ENCODE measurements around the gene FOXK1. TPM values are rescaled to one million over a fixed set of nuclear protein-coding genes. Genes with fewer than 3 reads are reported as not detected.

FOXK1 gene
- total RNA-seq, 1 experiment from 2014 or later: 11.6 TPM

GRCh38 chr7:4699841-4700240, 17.7 kb downstream of the FOXK1 start:
- no peak for DNase-seq (ENCODE audit: low read depth)

DNA sequence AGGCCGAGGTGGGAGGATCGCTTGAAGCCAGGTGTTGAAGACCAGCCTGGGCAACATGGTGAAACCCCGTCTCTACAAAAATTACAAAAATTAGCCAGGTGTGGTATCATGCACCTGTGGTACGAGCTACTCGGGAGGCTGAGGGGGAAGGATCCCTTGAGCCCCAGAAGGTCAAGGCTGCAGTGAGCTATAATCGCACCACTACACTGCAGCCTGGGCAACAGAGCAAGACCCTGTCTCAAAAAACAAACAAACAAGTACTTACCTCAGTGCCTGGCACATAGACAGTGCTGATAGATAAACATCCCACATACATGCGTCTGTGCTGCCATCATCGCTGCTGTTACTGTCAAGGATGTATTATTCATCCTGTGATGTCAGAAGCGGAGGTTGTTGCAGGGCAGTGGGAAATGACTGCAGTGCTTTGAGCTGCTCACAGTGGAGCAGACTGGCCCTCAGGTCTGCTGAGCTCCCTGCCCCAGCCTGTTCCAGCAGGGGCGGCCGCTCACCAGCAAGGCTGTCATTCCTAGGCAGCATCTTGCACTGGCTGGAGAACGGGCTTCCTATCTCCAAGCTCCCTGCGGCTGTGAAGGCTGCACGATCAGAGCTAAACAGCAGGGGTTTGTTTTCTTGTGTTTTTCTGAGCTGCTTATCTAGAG, 18.6 kb downstream of the FOXK1 start:
- peak; percentile 29 for DNase-seq (ENCODE audit: low read depth)

- no peak for DNase-seq (ENCODE audit: low read depth)
Measured at GRCh38 chr7:4702961-4703512, 20.9 kb downstream of the FOXK1 start.

DNA sequence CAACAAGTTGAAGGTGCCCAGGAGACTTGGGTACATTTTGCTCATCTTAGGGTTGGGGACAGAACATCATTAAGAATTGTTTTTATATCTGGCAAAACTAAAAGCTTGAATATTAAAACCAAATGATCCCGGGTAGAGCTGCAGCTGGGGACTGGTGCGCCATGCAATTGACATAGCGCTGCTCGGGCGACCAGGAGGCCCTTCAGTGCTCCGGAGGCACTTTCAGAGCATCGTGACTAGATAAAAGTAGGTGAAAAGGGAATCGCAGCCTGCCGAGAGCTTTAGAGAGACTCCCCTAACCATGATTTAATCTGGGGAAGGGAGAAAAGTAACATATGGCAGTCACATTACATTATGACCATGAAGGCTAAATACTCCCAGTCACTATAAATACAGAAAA, 21.4 kb downstream of the FOXK1 start:
- no peak for DNase-seq (ENCODE audit: low read depth)

GRCh38 chr7:4706384-4707216, 24.5 kb downstream of the FOXK1 start:
- DNase-seq (ENCODE audit: low read depth): peak; percentile 69

- no peak for DNase-seq (ENCODE audit: low read depth)
Measured at GRCh38 chr7:4707217-4707741, 25.2 kb downstream of the FOXK1 start.

DNA sequence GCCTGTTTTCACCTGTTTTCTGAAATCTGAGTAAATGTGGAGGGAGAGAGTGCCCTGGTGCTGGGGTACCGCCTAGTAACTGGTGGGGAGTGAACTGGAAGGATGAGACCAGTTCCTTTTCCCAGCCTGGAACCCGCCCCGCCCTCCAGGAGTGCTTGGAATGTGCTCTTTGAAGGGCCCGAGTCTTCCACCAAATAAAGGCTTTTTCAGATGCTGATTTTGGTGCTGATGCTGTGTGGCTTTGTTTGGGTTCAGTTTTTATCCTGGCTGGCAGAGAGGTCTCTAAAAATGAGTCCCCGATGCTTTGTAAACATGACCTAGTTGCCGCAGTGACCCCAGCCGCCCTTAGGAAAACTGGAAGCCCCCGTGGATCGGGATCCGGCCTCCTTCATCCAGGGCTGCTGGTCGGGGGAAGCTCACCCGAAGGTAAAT, 25.9 kb downstream of the FOXK1 start:
- no peak for DNase-seq (ENCODE audit: low read depth)

- DNase-seq (ENCODE audit: low read depth): no peak
Measured at GRCh38 chr7:4709187-4709586, 27.1 kb downstream of the FOXK1 start.

DNA sequence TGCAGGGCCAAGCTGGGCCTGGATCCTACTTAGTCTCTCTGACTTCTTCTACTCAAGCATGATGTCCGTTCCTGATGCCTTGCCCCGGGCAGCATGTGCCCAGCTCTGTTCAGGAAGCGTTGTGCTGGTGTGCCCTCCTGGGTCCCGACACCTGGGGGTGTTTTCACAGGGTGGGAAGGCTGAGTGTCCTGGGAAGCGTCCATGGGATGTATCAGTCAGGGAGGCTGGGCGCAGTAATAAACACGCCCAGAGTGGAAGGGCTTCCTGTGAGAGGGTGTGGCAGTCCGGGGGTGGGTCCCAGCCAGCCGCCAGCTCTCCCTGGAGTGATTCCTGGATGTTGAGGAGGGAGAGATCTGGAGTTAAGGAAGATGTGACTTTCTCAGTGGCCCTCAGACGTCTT, 29.0 kb downstream of the FOXK1 start:
- DNase-seq (ENCODE audit: low read depth): no peak

DNA sequence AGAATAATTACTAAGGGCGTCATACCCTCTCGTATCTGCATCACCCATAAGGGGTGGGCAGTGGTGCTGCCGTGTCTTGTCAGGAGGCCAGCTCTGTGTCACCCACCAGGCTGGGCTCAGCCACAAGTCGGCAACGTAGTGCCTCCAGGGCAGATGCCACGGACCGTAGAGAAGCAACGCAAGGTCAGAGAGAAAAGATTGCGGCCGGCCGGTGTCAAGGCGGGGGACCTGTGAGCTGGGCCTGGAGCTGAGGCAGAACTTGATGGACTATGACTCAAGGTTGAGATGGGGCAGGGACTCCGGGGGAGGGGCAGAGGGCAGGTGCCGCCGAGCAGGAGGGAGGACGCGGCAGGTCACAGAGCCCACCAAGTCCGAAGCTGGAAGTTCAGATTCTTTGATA, 29.5 kb downstream of the FOXK1 start:
- DNase-seq (ENCODE audit: low read depth): no peak

GRCh38 chr7:4712281-4713182, 30.4 kb downstream of the FOXK1 start:
- peak; percentile 73 for DNase-seq (ENCODE audit: low read depth)

DNA sequence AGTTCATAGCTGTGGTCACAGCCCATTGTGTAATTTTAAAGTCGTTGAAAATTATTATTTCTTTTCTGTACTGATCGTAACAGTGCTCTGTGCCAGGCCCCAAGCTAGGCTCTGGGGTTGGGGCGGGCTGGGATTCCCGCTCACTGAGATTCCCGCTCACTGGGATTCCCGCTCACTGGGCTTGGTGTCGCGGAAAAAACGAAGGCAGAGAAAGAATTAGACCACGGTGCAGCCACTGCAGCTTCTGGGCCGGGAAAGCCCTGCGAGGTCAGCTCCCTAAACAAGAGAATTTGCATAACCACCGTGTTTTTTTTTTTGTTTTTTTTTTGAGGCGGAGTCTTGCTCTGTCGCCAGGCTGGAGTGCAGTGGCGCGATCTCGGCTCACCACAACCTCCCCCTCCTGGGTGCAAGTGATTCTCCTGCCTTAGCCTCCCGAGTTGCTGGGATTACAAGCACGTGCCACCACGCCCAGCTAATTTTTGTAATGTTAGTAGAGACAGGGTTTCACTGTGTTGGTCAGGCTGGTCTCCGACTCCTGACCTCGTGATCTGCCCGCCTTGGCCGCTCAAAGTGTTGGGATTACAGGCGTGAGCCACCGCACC, 31.2 kb downstream of the FOXK1 start:
- peak; percentile 24 for DNase-seq (ENCODE audit: low read depth)

- no peak for DNase-seq (ENCODE audit: low read depth)
Measured at GRCh38 chr7:4714161-4714700, 32.1 kb downstream of the FOXK1 start.

GRCh38 chr7:4714767-4715409, 32.8 kb downstream of the FOXK1 start:
- no peak for DNase-seq (ENCODE audit: low read depth)

- no peak for DNase-seq (ENCODE audit: low read depth)
Measured at GRCh38 chr7:4715410-4715776, 33.3 kb downstream of the FOXK1 start.

DNA sequence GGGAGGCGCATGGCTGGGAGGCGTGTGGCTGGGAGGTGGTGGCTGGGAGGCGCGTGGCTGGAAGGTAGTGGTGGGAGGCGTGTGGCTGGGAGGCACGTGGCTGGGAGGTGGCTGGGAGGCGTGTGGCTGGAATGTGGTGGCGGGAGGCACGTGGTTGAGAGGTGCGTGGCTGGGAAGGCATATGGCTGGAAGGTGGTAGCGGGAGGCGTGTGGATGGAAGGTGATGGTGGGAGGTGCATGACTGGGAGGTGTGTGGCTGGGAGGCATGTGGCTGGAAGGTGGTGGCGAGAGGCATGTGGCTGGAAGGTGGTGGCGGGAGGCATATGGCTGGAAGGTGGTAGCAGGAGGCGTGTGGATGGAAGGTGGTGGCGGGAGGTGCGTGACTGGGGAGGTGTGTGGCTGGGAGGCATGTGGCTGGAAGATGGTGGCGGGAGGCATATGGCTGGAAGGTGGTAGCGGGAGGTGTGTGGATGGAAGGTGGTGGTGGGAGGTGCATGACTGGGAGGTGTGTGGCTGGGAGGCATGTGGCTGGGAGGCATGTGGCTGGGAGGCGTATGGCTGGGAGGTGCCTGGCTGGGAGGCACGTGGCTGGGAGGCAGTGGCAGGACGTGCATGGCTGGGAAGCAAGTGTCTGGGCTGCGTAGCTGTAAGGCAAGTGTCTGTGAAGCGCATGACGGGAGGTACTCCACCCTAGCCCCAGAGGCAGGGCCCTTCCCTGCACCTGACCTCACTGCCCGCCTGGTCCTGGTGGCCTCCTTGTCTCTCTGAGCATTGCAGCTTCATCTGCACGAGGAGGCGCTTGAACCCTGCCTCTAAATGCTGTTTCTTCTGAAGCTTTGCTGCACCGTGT, 35.1 kb downstream of the FOXK1 start:
- no peak for DNase-seq (ENCODE audit: low read depth)

GRCh38 chr7:4718075-4718474, 36.0 kb downstream of the FOXK1 start:
- DNase-seq (ENCODE audit: low read depth): no peak

- DNase-seq (ENCODE audit: low read depth): no peak
Measured at GRCh38 chr7:4720225-4720624, 38.1 kb downstream of the FOXK1 start.

DNA sequence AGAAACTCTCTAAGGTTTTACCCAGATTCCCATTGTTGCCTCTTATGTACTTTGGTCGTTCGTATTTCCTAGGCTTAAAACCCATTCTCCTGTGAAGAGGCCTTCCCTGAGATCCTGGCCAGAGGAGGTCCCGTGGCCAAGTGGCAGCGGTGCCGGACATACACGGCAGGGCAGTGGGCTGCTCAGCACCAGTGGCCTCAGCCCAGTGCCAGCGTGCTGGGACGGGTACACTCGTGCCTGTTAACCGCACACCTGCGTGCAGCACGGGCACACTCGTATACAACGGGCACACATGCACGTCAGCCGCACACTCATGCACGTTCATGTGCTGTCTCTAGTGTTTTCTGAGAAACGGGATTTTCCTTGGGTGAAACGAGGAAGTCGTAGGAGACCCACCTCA, 40.2 kb downstream of the FOXK1 start:
- no peak for DNase-seq (ENCODE audit: low read depth)
